GM18909 (cell line): Measurements from ENCODE around the gene C12orf57.

Experiments used
- ATAC-seq: cut with Tn5 transposase; IDR thresholded peaks from one replicate; pipeline ENCODE4 v1.9.1; 2021; ENCODE audit warnings: mild to moderate bottlenecking; ENCODE audit not compliant: unreplicated experiment, poor library complexity

C12orf57 gene

GRCh38 chr12:6981152-6982052, 37.6 kb downstream of the C12orf57 start:
- no peak for ATAC-seq

GRCh38 chr12:6982532-6982931, 38.7 kb downstream of the C12orf57 start:
- no peak for ATAC-seq

GRCh38 chr12:6987956-6988553, 44.2 kb downstream of the C12orf57 start:
- ATAC-seq: no peak
